K562 (cell line): ENCODE data around the gene ACAT2. TPM values are rescaled to one million over a fixed set of nuclear protein-coding genes. Genes with fewer than 3 reads are reported as not detected.

ENCODE experiments used
- CEBPB ChIP-seq: fragments of 450-650 bp; IDR thresholded peaks from 2 replicates; pipeline ENCODE4 v1.6.1; 2016; ENCODE audit warnings: missing genetic modification characterization, missing compliant biosample characterization
- GATAD2B ChIP-seq: fragments of 450-650 bp; IDR thresholded peaks from 2 replicates; pipeline ENCODE4 v1.6.1; 2017; ENCODE audit warnings: mild to moderate bottlenecking, borderline replicate concordance
- HDAC3 ChIP-seq: fragments of 450-650 bp; IDR thresholded peaks from 2 replicates; pipeline ENCODE4 v1.6.1; 2018; ENCODE audit warnings: borderline replicate concordance, mild to moderate bottlenecking, moderate library complexity; ENCODE audit not compliant: partially characterized antibody
- IFI16 ChIP-seq: fragments of 250-450 bp; sonication (Bioruptor Pico); IDR thresholded peaks from 2 replicates; pipeline ENCODE4 v2.1.2; 2022; ENCODE audit warnings: mild to moderate bottlenecking, inconsistent platforms
- MEIS2 ChIP-seq: fragments of 450-650 bp; IDR thresholded peaks from 2 replicates; pipeline ENCODE4 v1.6.1; 2014; ENCODE audit warnings: mild to moderate bottlenecking; ENCODE audit not compliant: partially characterized antibody
- NFXL1 ChIP-seq: fragments of 450-650 bp; formaldehyde crosslinking; IDR thresholded peaks from 2 replicates; pipeline ENCODE4 v1.4.0; 2021; ENCODE audit warnings: mild to moderate bottlenecking
- NRF1 ChIP-seq, 2 experiments: fragments of 450-650 bp; IDR thresholded peaks in 1 of 2; conservative IDR thresholded peaks in 1 of 2; 2 replicates each; pipeline ENCODE4 v1.6.1; 2014; ENCODE audit warnings: mild to moderate bottlenecking in 2 of 2
- PHB2 ChIP-seq: fragments of 450-650 bp; IDR thresholded peaks from 2 replicates; pipeline ENCODE4 v1.6.1; 2017; ENCODE audit warnings: low read depth
- PHF8 ChIP-seq: fragments of 200-600 bp; sonication (generic); IDR thresholded peaks from 2 replicates; pipeline ENCODE4 v1.6.1; 2012; ENCODE audit warnings: mixed run types, mild to moderate bottlenecking, inconsistent platforms, low read length, moderate library complexity, borderline replicate concordance
- RAD21 ChIP-seq, 2 experiments: fragments of 250-450 bp in 1 of 2; fragments of 450-650 bp in 1 of 2; sonication (Bioruptor Pico) in 1 of 2; formaldehyde crosslinking in 1 of 2; IDR thresholded peaks in 1 of 2; conservative IDR thresholded peaks in 1 of 2; 2 replicates each; pipeline versions ENCODE4 v1.4.0 to v1.8.0; 2020 to 2022; ENCODE audit warnings: mild to moderate bottlenecking in 2 of 2, moderate library complexity in 1 of 2
- SLC30A9 ChIP-seq: fragments of 250-450 bp; sonication (Bioruptor Pico); IDR thresholded peaks from 2 replicates; pipeline ENCODE4 v1.8.0; 2022; ENCODE audit warnings: mild to moderate bottlenecking, moderate library complexity
- SMARCE1 ChIP-seq: fragments of 450-650 bp; IDR thresholded peaks from 2 replicates; pipeline ENCODE4 v1.7.1; 2016; ENCODE audit warnings: mild to moderate bottlenecking
- STAG1 ChIP-seq: sonication (generic); formaldehyde crosslinking; IDR thresholded peaks from 2 replicates; pipeline ENCODE4 v1.5.0; 2020; ENCODE audit warnings: missing genetic modification reagents, borderline replicate concordance
- TAF15 ChIP-seq: fragments of 200-400 bp; formaldehyde crosslinking; IDR thresholded peaks from 2 replicates; pipeline ENCODE4 v1.6.1; 2017; ENCODE audit warnings: mild to moderate bottlenecking, low read depth, low read length, moderate library complexity
- ZFPM2 ChIP-seq: fragments of 250-450 bp; sonication (Bioruptor Pico); IDR thresholded peaks from 2 replicates; pipeline ENCODE4 v1.5.1; 2022; ENCODE audit warnings: mild to moderate bottlenecking
- ZFX ChIP-seq: sonication (generic); formaldehyde crosslinking; IDR thresholded peaks from 2 replicates; pipeline ENCODE4 v1.8.0; 2022; ENCODE audit warnings: mild to moderate bottlenecking, missing genetic modification reagents, moderate library complexity
- ZNF239 ChIP-seq: fragments of 250-450 bp; sonication (Bioruptor Pico); IDR thresholded peaks from 2 replicates; pipeline ENCODE4 v1.4.0; 2020; ENCODE audit warnings: mild to moderate bottlenecking
- ZNF695 ChIP-seq: fragments of 450-650 bp; formaldehyde crosslinking; IDR thresholded peaks from 2 replicates; pipeline ENCODE4 v1.4.0; 2020; ENCODE audit warnings: mild to moderate bottlenecking, moderate library complexity
- polyA plus RNA-seq, 8 experiments: library from polyadenylated mRNA; depleted of rRNA in 4 of 8; stranded (reverse) in 5 of 8; unstranded in 3 of 8; fragments of >200 nt; fragmentation: Nextera tagmentation in 2 of 8; fragmentation: Illumina TruSeq in 1 of 8; extraction: Ambion mirVana in 2 of 8; extraction: Trizol in 1 of 8; gene quantifications; 2 replicates each; pipeline versions ENCODE4 v1.2.1 to v1.2.3, GENCODE V29; 2011 to 2014; ENCODE audit warnings: inconsistent platforms in 1 of 8, missing spikeins in 1 of 8
- total RNA-seq, 7 experiments: library from RNA; depleted of rRNA in 6 of 7; stranded (reverse); fragments of >200 nt in 6 of 7; fragmentation: Illumina TruSeq in 2 of 7; extraction: Trizol in 2 of 7; gene quantifications; 2 replicates each; pipeline versions ENCODE4 v1.2.1 to v1.2.3, GENCODE V29; 2011 to 2021; ENCODE audit warnings: low replicate concordance in 1 of 7
- TF ChIP-seq, protein P1 (sequence below): fragments of 250-450 bp; sonication (Bioruptor Pico); IDR thresholded peaks from 2 replicates; pipeline ENCODE4 v1.6.1; 2021; ENCODE audit warnings: mild to moderate bottlenecking
- TF ChIP-seq, protein P2 (sequence below): fragments of 450-650 bp; IDR thresholded peaks from 2 replicates; pipeline ENCODE4 v1.6.1; 2016; ENCODE audit warnings: mild to moderate bottlenecking
- TF ChIP-seq, protein P3 (sequence below): sonication (generic); formaldehyde crosslinking; IDR thresholded peaks from 2 replicates; pipeline ENCODE4 v1.8.0; 2022; ENCODE audit warnings: mild to moderate bottlenecking, low read depth, missing genetic modification reagents
- TF ChIP-seq, protein P4 (sequence below), 2 experiments: IDR thresholded peaks; 2 replicates each; pipeline ENCODE4 v1.6.1; 2012; ENCODE audit warnings: improper control_type of control experiment in 2 of 2, low read depth in 2 of 2, low read length in 2 of 2, borderline replicate concordance in 1 of 2

Gene ACAT2
- total and polyA plus RNA-seq, 9 of the 15 experiments (the other 6 are each of a cell fraction or from before 2014, with no cell fraction given): 63.0 to 309 (median 144) TPM

DNA sequence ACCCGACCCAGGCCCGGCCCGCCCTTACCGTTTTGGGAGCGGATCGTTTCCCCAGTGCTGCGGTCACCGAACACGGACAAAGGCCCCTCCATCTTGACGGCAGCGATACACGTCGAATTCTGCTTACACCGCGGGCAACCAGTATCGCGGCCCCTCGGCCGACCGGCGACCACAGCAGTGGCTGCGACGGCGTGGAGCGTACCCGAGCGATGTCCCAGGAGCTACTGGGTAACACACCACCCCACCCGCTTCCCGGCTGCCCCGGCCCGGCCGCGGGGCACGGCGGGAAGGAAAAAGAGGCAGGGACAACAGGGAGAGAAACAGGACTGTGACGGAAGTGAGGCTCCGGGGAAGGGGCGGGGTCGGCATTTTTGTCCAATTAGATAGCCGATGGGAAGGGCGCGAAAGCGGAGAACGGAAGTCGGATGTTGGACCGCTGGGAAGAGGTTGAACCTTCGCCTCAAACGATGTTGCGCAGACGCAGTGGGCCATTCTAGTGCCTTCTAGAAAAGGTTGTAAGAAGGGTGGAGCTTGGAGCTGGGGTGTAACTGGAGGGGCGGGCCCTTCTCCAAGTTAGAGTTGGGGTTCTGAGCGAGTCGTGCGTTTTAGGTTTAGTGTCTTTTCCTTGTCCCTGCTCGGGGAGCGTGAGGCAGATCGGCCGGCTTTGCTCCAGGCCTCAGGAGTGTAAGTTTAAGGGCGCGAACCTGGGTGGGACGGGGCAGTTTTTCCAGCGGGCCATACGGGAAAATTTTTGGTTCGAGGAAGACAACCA is 27.7 kb downstream of the ACAT2 start, which contains the start of gene TCP1 (continued):
- TF ChIP-seq TAF15 (no peak), CEBPB (no peak), SLC30A9 (no peak), NFXL1 (peak; percentile 67; the same call in 1 of the 2 replicates), GATAD2B (no peak), STAG1 (CRISPR knock-in tag) (no peak), ZFX (CRISPR knock-in tag) (peak; percentile 92), SMARCE1 (no peak), ZNF239 (0 out of 2 replicates have a peak, but pooled peaks have one; percentile 22), HDAC3 (no peak), ZNF695 (peak; percentile 41; the same call in 1 of the 2 replicates), MEIS2 (peak; percentile 85), PHF8 (peak; percentile 91), NRF1 (conservative IDR thresholded peaks at IDR 0.05 in 1 of 2, IDR thresholded peaks at IDR 0.05 in 1 of 2) (peak; percentile 99), PHB2 (no peak), RAD21 (CRISPR knock-in tag; conservative IDR thresholded peaks at IDR 0.05 in 1 of 2, IDR thresholded peaks at IDR 0.05 in 1 of 2) (0 out of 4 replicates have a peak, but pooled peaks of 1 of the 2 experiments have one; percentile 9), IFI16 (CRISPR knock-in tag) (0 out of 2 replicates have a peak, but pooled peaks have one; percentile 32), ZFPM2 (CRISPR knock-in tag) (no peak)
- TF ChIP-seq, protein P1, sequence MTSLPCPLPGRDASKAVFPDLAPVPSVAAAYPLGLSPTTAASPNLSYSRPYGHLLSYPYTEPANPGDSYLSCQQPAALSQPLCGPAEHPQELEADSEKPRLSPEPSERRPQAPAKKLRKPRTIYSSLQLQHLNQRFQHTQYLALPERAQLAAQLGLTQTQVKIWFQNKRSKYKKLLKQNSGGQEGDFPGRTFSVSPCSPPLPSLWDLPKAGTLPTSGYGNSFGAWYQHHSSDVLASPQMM: no peak
- TF ChIP-seq, protein P2, sequence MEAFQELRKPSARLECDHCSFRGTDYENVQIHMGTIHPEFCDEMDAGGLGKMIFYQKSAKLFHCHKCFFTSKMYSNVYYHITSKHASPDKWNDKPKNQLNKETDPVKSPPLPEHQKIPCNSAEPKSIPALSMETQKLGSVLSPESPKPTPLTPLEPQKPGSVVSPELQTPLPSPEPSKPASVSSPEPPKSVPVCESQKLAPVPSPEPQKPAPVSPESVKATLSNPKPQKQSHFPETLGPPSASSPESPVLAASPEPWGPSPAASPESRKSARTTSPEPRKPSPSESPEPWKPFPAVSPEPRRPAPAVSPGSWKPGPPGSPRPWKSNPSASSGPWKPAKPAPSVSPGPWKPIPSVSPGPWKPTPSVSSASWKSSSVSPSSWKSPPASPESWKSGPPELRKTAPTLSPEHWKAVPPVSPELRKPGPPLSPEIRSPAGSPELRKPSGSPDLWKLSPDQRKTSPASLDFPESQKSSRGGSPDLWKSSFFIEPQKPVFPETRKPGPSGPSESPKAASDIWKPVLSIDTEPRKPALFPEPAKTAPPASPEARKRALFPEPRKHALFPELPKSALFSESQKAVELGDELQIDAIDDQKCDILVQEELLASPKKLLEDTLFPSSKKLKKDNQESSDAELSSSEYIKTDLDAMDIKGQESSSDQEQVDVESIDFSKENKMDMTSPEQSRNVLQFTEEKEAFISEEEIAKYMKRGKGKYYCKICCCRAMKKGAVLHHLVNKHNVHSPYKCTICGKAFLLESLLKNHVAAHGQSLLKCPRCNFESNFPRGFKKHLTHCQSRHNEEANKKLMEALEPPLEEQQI: no peak
- TF ChIP-seq, protein P3, sequence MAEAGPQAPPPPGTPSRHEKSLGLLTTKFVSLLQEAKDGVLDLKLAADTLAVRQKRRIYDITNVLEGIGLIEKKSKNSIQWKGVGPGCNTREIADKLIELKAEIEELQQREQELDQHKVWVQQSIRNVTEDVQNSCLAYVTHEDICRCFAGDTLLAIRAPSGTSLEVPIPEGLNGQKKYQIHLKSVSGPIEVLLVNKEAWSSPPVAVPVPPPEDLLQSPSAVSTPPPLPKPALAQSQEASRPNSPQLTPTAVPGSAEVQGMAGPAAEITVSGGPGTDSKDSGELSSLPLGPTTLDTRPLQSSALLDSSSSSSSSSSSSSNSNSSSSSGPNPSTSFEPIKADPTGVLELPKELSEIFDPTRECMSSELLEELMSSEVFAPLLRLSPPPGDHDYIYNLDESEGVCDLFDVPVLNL (CRISPR knock-in tag): peak; percentile 87
- TF ChIP-seq, protein P4, sequence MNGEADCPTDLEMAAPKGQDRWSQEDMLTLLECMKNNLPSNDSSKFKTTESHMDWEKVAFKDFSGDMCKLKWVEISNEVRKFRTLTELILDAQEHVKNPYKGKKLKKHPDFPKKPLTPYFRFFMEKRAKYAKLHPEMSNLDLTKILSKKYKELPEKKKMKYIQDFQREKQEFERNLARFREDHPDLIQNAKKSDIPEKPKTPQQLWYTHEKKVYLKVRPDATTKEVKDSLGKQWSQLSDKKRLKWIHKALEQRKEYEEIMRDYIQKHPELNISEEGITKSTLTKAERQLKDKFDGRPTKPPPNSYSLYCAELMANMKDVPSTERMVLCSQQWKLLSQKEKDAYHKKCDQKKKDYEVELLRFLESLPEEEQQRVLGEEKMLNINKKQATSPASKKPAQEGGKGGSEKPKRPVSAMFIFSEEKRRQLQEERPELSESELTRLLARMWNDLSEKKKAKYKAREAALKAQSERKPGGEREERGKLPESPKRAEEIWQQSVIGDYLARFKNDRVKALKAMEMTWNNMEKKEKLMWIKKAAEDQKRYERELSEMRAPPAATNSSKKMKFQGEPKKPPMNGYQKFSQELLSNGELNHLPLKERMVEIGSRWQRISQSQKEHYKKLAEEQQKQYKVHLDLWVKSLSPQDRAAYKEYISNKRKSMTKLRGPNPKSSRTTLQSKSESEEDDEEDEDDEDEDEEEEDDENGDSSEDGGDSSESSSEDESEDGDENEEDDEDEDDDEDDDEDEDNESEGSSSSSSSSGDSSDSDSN (IDR thresholded peaks at IDR 0.05; ENCODE audit: borderline replicate concordance in 1 of 2, low read depth in 2 of 2, low read length in 2 of 2): peak; percentile 51 to 54; a peak in 1 of 4 replicates
